Activated T-helper 17 cell treated with anti-CD3 and anti-CD28 coated beads, Interleukin-2, amount 50 U/mL, for 72 hours (primary cell): ENCODE measurements around the gene PRKCE. TPM values are rescaled to one million over a fixed set of nuclear protein-coding genes. Genes with fewer than 3 reads are reported as not detected.
"Not testable (repeated sequence)": the region's sequence is repeated elsewhere in the genome, so short reads cannot be mapped to it uniquely, and the experiment has no call there.

Experiments used
- ATAC-seq: fragments of 150-1000 bp; cut with Tn5 transposase; replicated peaks from 2 replicates; pipeline ENCODE4 v1.10.0; 2021; ENCODE audit warnings: mild to moderate bottlenecking, moderate library complexity
- H3K27ac Mint-ChIP-seq: one replicate; pipeline ENCODE4 v1.8.0; 2022; ENCODE audit warnings: mixed read lengths
- H3K27me3 Mint-ChIP-seq: one replicate; pipeline ENCODE4 v1.8.0; 2022; ENCODE audit warnings: mixed read lengths
- H3K36me3 Mint-ChIP-seq: one replicate; pipeline ENCODE4 v1.8.0; 2022; ENCODE audit warnings: low read depth, mild to moderate bottlenecking, mixed read lengths
- H3K4me1 Mint-ChIP-seq: one replicate; pipeline ENCODE4 v1.8.0; 2022; ENCODE audit warnings: mixed read lengths
- H3K4me3 Mint-ChIP-seq: one replicate; pipeline ENCODE4 v1.8.0; 2022; ENCODE audit warnings: mild to moderate bottlenecking, mixed read lengths
- H3K9me3 Mint-ChIP-seq: one replicate; pipeline ENCODE4 v1.8.0; 2022; ENCODE audit warnings: mixed read lengths
- total RNA-seq, 2 donors: library from RNA; stranded (reverse); gene quantifications; one replicate each; pipeline ENCODE4 v1.2.3, GENCODE V29; 2022

Gene PRKCE
- total RNA-seq, 2 donors from 2014 or later = 15.9 to 16.6 TPM

DNA sequence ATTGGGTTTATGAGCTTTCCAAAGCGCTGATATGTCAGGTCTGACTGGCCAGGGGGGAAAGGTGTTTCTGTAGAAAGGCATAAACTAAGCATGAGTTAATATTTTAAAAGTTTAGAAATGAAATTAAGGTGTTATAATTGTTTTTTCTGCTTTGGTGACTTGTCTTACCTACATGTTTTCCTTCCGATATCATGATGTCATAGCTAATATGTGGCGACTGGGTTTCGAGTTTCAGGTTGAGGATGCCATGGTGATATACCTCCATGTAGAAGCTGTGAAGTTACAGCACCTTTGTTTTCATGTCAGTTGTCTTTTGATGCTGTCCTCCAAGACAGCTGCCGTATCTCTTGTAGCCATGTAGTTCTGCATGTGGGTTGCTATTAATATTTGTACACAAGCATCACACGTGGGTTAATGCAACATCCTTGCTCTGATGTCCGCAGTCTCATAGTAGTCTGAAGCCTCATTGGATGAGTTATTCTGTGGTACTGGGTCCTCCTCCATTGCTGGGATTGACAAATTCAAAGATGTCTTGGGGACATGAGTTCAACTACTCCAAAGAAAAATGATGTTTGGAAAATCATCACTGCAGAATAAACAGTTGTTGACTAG lies 230.6 kb downstream of the PRKCE start:
- Mint-ChIP-seq H3K4me3 (no peak overlapping the region), H3K27me3 (no peaks in the 10 kb centered on the region), H3K4me1 (no peaks in the 10 kb centered on the region), H3K9me3 (no peaks in the 10 kb centered on the region), H3K27ac (no peak overlapping the region), H3K36me3 (no peaks in the 10 kb centered on the region)
- ATAC-seq = no peak

DNA sequence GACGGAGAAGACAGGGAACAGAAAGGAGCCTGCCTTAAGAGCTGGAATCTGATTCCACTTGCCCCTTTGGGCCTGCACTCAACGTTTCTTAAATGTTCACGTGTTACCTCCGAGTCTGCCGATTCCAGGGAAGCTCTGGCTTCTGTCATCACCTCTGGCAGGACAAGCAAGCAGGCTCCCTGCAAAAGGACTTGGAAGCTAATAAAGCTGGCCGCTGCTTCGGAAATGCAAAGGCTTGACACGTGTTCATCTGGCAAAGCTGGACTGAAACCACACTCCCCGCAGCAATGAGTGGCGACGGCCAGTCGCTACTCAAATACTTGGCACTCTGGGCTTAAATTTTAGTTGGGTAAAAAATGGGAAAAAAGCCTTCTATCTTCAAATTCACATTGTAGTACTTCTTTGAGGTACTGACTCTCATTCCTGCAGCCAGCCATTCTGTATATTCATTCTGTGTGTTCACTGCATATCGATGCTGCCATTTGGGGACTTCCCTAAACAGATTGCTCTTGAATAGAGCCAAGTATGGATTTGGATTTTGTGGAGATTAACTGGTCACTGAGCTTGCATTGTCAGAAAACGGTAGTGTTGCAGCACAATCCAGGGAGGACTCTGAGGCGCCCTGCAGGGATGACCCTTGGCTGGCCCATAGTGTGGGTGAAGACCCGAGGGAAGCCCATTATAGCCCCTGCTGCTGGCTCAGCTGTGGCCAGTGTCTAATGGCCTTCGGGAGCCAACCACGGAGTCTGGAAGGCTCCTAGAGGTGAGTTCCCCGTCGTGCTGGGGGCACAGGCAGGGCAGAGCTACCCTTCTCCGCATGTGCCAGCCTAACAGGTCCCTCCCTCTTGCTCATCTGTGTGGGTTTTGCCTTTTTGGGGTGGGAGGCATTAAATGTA lies 231.5 kb downstream of the PRKCE start:
- no peaks in the 10 kb centered on the region for H3K36me3 Mint-ChIP-seq
- H3K9me3 Mint-ChIP-seq = no peaks in the 10 kb centered on the region
- H3K4me1 Mint-ChIP-seq = no peaks in the 10 kb centered on the region
- ATAC-seq = no peak
- H3K27me3 Mint-ChIP-seq = no peaks in the 10 kb centered on the region
- no peak overlapping the region for H3K27ac Mint-ChIP-seq
- H3K4me3 Mint-ChIP-seq = no peak overlapping the region

DNA sequence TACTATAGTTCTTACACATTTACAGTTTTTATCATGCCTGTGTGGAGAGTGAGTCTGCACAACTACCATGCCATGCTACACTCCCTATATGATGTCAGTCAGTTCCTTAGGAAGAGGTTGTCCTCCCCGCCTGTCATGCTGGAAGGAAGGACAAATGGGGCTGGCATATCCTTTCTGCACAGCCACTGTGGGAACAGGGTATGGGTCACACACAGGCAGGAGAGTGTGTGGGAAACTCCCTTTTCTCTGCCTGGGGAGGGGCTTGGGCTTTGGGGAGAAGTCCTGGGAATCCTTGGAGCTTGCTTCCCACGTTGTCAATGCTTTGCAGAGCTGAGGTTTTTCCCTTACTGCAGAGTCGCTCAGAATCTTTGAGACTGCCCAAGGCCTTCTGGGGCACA lies 232.1 kb downstream of the PRKCE start:
- Mint-ChIP-seq H3K27ac (no peak overlapping the region), H3K36me3 (no peaks in the 10 kb centered on the region), H3K4me3 (no peak overlapping the region), H3K9me3 (no peaks in the 10 kb centered on the region), H3K27me3 (no peaks in the 10 kb centered on the region), H3K4me1 (no peaks in the 10 kb centered on the region)
- no peak for ATAC-seq

DNA sequence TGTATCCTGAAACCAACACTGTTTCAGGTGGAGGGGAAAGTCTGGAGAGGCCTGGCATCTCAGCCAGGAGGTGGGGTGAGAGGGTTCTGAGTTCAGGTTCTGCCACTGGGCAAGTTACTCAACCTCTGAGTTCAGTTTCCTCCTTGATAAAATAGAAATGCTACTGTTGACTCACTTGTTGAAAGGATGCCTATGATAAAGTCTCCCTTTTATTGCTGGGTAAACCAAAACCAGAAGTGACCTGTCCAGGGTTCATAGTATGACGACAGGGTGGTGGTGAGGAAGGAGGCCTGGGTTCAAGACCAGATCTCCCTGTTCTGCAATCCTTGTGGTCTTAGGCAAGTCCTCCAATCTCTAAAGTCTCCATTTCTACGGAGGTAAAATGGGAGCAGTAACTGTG lies 232.7 kb downstream of the PRKCE start:
- no peaks in the 10 kb centered on the region for H3K9me3 Mint-ChIP-seq
- H3K4me3 Mint-ChIP-seq = no peak overlapping the region
- no peaks in the 10 kb centered on the region for H3K4me1 Mint-ChIP-seq
- no peak for ATAC-seq
- H3K27me3 Mint-ChIP-seq = no peaks in the 10 kb centered on the region
- H3K36me3 Mint-ChIP-seq = no peaks in the 10 kb centered on the region
- H3K27ac Mint-ChIP-seq = no peak overlapping the region

DNA sequence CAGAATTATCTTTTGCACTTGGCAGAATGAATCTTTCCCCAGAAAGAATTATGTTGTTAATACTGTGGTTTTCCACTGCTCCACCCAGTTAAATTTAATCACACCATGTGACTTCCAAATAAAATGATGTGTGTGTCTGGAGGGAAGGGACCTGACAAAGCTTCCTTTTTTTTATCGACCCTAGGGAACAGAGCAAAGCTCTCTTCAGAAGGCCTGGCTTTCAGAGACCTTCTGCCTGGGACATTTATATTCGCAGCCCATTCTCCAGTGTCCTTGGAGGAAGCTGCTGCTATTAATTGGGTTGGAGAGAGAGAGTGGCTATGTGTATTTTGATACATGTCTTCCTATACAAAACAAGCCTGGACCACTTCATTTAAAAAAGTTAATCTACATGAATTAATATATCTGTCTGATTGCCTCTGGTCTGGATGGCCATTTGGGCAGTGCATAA lies 233.7 kb downstream of the PRKCE start:
- Mint-ChIP-seq H3K4me1 (no peaks in the 10 kb centered on the region), H3K9me3 (no peaks in the 10 kb centered on the region), H3K36me3 (no peaks in the 10 kb centered on the region), H3K4me3 (no peak overlapping the region), H3K27me3 (no peaks in the 10 kb centered on the region), H3K27ac (no peak overlapping the region)
- ATAC-seq = no peak

DNA sequence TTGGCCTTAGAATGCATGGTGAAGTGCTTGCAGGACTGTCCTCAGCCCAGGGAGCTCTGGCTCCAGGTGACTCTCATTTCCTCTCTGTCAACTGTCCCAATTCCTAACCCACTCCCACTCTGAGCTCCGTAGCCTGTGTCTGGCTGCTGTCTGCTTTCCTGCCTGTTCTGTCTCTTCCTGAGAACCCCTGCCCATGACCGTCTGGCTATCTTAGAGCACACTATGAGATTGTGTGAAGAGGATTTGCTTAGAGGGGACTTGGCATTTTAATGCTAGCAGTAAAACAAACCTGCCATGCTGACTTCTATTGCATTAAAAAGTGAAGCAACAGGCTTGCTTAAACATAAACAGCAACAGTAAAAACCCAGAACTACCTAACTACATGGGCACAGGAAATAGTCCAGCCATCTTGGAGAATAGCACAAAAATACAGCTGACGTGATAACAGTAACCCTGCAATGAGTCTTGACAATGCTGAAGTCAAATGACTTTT lies 234.7 kb downstream of the PRKCE start:
- Mint-ChIP-seq H3K4me1 (peaks cover 6% of the 10 kb centered on the region), H3K36me3 (no peaks in the 10 kb centered on the region), H3K4me3 (no peak overlapping the region), H3K9me3 (no peaks in the 10 kb centered on the region), H3K27ac (no peak overlapping the region), H3K27me3 (no peaks in the 10 kb centered on the region)
- no peak for ATAC-seq

DNA sequence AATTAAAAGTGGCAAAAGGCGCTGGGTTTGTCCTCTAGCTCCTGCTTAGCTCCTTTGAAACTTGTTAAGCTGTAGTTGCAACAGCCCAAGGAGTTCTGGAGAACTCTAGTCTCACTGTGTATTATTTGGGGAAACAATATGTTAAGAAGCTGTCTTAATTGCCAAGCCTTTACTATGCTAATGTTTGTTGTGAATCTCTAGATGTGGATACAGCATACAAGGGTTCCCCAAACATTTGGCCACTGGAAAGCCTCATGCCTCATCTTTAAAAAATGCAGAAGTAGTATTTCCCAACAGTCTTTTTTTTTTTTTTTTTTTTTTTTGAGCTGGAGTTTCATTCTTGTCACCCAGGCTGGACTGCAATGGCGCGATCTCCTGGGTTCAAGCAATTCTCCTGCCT lies 236.7 kb downstream of the PRKCE start:
- H3K4me3 Mint-ChIP-seq = no peak overlapping the region
- H3K9me3 Mint-ChIP-seq = no peaks in the 10 kb centered on the region
- H3K4me1 Mint-ChIP-seq = peaks cover 13% of the 10 kb centered on the region
- no peak overlapping the region for H3K27ac Mint-ChIP-seq
- H3K36me3 Mint-ChIP-seq = no peaks in the 10 kb centered on the region
- no peaks in the 10 kb centered on the region for H3K27me3 Mint-ChIP-seq
- no peak for ATAC-seq

DNA sequence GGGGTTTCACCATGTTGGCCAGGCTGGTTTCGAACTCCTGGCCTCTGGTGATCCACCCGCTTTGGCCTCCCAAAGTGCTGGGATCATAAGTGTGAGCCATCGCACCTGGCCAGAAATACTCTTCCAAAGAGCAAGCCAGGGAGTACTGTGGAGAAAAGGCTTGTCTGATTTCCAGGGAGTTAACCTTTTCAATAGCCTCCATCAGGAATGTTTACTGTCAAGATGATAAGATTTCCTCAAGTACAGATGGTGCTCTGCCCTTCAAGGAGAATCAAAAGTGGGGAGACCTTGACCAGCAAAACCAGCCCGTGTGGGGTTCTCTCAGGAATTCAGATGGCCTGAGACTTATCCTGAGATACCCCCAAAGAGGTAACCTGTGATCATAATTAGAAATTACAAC lies 237.2 kb downstream of the PRKCE start:
- Mint-ChIP-seq H3K27ac (no peak overlapping the region), H3K4me1 (peaks cover 13% of the 10 kb centered on the region), H3K27me3 (no peaks in the 10 kb centered on the region), H3K36me3 (no peaks in the 10 kb centered on the region), H3K9me3 (no peaks in the 10 kb centered on the region), H3K4me3 (no peak overlapping the region)
- no peak for ATAC-seq

DNA sequence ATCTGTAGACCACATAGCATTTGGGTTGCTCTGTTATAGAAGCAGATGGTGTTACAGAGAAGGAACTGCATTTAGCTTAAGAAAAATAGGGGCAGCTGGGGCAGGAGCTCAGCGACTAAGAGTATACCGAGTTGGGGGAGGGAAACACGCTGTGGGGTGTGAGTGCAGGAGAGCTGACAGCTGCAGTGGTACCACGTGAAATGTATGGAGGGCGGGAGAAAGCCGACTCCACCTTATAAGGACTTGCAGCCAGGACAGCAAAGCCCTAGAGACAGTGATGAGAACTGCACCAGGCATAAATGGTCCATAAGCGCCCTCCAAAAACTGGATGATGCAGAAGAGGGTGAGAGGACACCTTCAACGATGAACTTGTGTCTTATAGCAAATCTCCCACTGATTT lies 237.6 kb downstream of the PRKCE start:
- Mint-ChIP-seq H3K27ac (no peak overlapping the region), H3K9me3 (no peaks in the 10 kb centered on the region), H3K27me3 (no peaks in the 10 kb centered on the region), H3K4me1 (peaks cover 13% of the 10 kb centered on the region), H3K36me3 (no peaks in the 10 kb centered on the region), H3K4me3 (no peak overlapping the region)
- ATAC-seq = peak; percentile 70

DNA sequence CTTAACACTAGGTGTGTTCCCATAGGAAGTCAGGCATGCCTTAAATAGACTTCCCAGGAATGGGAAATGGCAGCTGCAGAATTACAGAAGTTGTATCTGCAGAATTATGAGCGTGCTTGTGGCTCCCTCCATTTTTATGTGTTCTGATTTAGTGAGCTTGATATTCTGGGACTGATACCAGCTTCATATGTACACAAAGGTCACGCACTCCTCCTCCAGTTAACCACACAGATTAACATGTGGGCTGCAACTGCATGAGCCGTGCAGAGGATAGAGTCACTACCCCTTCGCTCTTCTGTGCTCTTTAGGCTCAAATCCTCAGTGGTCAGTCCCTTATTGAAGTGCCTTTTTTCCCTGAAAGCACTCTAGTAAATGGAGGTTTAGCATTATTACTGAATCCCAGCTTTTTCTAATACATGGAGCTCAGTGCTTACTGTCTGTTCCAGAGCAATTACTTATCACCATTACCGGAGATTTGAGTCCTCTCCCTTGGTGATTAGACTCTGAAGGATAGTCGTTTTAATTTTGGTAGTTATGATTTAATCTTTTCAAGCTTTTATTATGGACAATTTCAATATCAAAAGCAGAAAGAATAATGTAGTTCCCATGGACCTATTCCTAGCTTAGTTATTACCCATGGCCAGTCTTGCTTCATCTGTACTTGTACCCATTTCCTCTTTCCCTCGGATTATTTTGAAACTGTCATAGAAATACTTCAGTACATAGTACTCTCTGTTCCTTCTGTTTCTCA lies 238.3 kb downstream of the PRKCE start:
- Mint-ChIP-seq H3K9me3 (no peaks in the 10 kb centered on the region), H3K27me3 (no peaks in the 10 kb centered on the region), H3K36me3 (no peaks in the 10 kb centered on the region), H3K27ac (no peak overlapping the region), H3K4me3 (no peak overlapping the region), H3K4me1 (peaks cover 13% of the 10 kb centered on the region)
- peak; percentile 38 for ATAC-seq

DNA sequence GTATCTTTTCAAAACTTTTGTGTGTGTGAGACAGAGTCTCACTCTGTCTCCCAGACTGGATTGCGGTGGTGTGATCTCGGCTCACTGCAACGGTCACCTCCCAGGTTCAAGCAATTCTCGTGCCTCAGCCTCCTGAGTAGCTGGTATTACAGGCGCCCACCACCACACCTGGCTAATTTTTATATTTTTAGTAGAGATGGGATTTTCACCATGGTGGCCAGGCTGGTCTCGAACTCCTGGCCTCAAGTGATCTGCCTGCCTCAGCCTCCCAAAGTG lies 238.8 kb downstream of the PRKCE start:
- not testable (repeated sequence) for ATAC-seq, H3K9me3 Mint-ChIP-seq, H3K27me3 Mint-ChIP-seq, H3K27ac Mint-ChIP-seq, H3K4me3 Mint-ChIP-seq, H3K36me3 Mint-ChIP-seq
- peaks cover 13% of the 10 kb centered on the region for H3K4me1 Mint-ChIP-seq

DNA sequence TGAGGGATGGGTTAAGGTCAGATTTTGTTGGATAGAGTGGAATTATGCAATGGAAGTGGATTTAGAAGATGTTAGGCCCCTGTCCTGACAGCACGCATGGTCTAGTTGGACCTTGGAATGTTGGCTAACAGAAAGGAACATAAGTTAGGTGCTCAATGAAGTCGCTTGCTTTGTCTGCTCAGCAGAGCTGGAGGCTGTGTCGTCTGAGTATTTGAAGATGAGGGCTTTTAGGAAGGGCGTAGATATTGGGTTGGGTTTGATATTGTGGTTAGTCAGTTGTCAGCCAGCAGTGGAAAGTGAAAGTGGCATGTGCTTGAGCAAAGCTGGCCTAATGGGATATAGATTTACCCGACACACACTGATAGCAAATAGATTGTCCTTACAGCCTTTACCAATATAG lies 239.3 kb downstream of the PRKCE start:
- Mint-ChIP-seq H3K27me3 (no peaks in the 10 kb centered on the region), H3K4me1 (peaks cover 13% of the 10 kb centered on the region), H3K9me3 (no peaks in the 10 kb centered on the region), H3K36me3 (no peaks in the 10 kb centered on the region), H3K27ac (no peak overlapping the region), H3K4me3 (no peak overlapping the region)
- no peak for ATAC-seq

DNA sequence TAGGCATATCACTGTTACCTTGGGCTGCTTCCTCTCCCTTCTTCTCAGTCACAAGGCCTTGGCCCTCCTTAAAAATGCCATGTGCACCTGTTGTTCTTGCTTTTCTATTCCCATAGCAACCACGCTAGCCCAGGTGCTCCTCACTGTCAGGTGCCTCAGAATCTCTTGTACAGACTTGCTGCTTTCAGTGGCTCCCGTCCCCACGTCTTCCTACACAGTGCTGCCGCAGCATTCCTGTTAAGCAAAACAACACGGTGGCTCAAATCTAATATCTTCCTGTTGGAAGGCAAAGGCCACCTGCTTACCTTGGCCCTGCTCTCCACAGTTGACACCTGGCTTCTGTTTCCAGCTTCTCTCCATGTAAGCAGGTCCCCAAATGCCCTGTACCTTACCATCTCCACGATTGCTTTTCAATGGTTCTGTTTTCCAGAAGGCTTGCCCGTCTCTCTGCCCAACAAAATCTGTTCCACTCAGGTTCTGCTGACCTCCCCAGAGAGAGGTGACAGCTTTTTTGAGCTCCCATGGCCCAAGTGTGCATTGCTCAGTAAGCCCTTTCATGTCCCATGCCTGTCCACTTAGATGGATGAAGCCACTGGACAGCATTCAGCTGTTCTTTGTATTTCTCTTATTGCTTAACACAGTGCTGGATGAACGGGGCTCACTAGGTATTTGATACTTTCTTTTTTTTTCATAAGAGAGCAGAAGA lies 240.4 kb downstream of the PRKCE start:
- no peak overlapping the region for H3K27ac Mint-ChIP-seq
- H3K27me3 Mint-ChIP-seq = no peaks in the 10 kb centered on the region
- ATAC-seq = no peak
- no peaks in the 10 kb centered on the region for H3K9me3 Mint-ChIP-seq
- H3K4me3 Mint-ChIP-seq = no peak overlapping the region
- H3K4me1 Mint-ChIP-seq = peaks cover 17% of the 10 kb centered on the region
- H3K36me3 Mint-ChIP-seq = no peaks in the 10 kb centered on the region

DNA sequence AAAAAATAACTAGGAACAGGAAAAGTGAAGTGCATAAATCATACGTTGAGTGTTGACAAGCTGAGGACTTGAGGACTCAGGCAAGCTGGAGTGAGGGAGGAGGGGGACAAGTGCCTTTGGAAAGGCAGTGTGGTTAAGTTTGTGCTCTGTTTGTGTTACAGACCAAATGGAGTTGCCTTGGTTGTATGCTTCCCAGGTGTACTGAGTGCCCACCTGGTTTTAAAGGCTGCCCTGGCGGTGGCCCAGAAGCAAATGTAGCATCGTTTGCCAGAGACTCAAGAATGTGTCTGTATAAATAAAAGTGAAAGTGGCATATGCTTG lies 240.9 kb downstream of the PRKCE start:
- Mint-ChIP-seq H3K27me3 (no peaks in the 10 kb centered on the region), H3K4me1 (peaks cover 17% of the 10 kb centered on the region), H3K27ac (no peak overlapping the region), H3K9me3 (no peaks in the 10 kb centered on the region), H3K36me3 (no peaks in the 10 kb centered on the region), H3K4me3 (no peak overlapping the region)
- ATAC-seq = no peak
